LHCN-M2 (cell line): ENCODE data around the gene CFAP43. TPM values are rescaled to one million over a fixed set of nuclear protein-coding genes. Genes with fewer than 3 reads are reported as not detected.

Experiments used
- DNase-seq: peaks from one replicate; pipeline ENCODE4 v3.0.0-alpha.2; 2012; ENCODE audit warnings: low read depth
- total RNA-seq: library from RNA; depleted of rRNA; stranded (reverse); fragments of >200 nt; gene quantifications from 2 replicates; pipeline ENCODE4 v1.2.3, GENCODE V29; 2014; rRNA removed

CFAP43 gene
- total RNA-seq, 1 experiment from 2014 or later = 0.06 TPM

DNA sequence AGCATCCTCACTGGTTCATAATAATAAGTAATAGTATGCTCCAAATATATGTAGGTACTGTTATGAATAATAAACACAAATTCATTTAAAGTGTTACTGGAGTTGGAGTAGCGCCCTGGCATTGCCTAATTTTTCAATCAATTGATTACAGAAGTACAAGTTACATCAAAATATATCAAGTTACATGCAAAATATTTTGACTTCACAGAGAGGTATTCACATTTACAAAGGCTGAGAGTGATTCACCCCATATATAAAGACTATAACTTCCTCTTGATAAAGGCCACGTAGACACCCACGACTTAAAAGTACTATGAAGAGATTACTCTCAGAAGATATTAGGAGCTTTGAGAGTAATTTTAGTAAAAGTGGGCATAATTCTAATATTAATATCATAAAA, 132.9 kb downstream of the CFAP43 start:
- no peak for DNase-seq

DNA sequence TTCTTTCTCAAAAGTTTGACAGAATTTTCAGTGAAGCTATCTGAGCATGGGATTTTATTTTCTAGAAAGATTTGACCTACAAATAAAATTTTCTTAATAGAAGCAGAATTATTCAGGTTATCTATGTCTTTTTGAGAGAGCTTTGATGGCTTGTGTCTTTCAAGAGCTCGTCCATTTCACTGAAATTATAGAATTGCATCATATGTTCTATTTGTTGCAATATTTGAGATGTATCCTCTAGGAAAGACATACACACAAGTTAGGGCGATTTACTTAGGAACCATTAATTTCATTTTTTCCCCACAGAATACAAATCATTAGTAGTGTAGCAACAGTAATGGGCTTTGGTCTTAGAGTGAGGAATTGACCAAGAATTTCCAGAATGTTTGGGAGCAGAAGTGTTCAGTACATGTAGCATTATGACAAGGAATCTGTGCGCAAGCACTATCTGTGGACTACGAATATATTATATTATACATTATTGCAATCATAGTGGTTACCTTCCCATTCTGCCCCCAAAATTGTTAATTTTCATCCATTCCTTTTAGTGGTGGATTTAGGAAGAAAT, 133.7 kb downstream of the CFAP43 start:
- DNase-seq = no peak

DNA sequence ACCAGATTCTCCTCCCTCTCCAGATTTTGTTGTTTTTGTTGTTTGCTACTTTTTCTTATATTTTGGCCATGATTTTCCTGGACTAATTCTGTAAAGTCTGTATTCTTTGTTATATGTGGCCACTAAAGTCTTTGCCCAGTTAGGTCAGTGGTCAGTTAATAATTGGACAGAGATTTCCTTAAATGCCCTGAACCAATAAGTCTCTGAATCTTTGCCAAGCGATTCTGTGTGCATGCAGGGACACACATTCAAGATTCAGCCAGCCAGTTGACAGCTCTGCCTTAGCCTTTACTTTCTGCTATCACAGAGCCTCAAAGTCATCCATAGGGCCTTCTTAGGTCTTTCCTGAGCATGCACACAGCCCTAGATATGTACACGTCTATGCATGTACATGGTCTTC, 135.5 kb downstream of the CFAP43 start:
- no peak for DNase-seq

DNA sequence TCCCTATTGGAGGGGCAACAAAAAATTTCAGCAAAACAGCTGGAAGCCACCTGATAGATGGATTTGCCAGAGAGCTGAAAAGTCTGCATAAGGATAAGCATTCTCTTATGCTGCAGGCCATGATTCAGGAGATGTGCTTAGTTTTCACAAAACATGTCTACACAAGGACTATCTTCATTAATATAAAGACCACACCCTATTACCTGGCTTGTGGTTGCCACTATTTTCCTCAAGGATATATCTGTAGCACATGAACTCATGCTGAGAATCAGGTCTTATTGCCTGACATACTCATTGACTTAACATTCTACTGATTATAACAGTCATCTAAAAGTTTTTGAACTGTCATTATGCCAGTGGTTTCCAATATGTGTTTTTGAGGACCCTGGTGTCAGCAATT, 139.4 kb downstream of the CFAP43 start:
- no peak for DNase-seq

DNA sequence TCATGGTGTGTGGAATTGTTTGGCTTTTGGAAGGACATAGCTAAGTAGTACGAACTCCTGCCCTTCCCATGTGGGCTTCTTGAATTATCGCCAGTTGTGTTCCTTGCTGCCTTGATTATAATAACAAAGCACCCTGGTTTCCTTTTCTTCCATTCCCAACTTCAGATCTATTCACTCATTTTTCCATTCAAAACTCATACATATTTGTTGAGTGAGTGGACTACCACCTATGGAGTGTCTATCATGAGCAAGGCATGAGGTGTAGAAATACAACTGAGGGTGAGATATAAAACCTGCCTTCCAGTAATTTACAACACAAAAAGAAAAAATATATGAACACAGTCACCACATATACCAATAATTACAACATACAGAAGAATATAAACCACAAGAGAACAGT, 141.6 kb downstream of the CFAP43 start:
- DNase-seq = no peak

DNA sequence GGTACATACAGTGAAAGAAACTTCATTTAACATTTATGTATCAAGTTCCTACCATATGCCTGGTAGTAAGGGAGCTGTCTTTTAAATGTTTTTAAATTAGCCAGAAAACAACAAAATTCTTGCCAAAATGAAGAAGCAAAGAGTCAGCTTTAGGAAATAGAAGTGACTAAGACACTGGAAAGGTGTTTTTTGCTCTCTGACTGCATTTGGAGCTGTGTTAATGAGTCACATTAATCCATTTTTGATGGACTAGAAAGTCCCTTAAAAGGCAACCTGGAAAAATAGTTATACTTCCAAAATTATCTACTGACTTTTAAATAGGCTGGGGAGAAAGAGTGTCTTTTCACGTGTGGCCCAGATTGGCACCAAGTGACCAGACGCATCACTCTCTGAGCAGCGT, 142.5 kb downstream of the CFAP43 start:
- DNase-seq = no peak

DNA sequence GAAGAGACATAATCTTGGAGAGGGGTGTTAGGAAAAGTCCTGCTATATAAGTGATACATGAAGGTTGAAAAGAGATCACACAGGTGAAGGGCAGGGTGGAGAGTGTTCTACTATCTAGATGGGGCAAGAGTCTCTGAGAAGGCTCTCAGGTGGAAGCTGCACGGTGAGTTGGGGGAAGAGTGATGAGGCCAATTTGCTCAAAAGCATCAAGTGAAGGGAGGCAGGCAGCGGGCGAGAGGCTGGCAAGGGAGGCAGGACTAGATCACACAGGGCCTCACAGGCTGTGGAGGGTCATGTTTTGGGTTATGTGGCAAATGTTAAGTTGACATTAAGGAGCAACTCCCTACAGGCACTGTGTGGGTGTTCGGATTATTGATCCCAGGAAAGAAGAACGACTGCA, 143.9 kb downstream of the CFAP43 start:
- DNase-seq = no peak

DNA sequence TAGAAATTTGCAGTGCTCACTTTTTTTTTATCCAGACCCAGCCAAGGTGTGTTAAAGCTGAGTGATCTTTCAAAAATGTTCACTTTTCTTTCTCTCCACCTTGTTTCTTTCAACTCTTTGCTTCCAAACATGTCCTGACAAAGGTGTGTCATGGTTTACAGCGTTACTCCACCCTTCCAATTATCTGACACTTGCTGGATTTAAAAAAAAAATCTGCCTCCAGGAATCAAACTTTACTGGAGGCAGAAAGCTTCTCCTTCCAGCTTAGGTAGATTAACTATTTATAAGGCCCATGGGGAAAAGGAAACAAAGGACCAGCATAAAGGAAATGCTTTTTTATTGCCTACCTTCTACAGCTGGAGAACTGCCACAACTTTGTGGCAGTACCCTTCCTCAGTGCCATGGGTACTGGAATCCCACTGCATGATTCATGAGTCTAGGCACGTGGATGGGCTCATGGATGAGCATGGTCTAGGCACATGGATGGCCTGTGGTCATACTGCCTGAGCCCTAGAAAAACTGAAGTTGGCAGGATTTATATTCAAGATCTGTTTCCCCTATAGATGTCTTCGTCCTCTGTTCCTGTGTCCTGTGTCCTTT, 146.3 kb downstream of the CFAP43 start, which contains the start of gene COL17A1:
Gene COL17A1 (minus strand): TSS at position 80 of the 600 bp plus-strand sequence. CDS start 5,207 bp downstream, outside the sequence.
- DNase-seq = no peak

DNA sequence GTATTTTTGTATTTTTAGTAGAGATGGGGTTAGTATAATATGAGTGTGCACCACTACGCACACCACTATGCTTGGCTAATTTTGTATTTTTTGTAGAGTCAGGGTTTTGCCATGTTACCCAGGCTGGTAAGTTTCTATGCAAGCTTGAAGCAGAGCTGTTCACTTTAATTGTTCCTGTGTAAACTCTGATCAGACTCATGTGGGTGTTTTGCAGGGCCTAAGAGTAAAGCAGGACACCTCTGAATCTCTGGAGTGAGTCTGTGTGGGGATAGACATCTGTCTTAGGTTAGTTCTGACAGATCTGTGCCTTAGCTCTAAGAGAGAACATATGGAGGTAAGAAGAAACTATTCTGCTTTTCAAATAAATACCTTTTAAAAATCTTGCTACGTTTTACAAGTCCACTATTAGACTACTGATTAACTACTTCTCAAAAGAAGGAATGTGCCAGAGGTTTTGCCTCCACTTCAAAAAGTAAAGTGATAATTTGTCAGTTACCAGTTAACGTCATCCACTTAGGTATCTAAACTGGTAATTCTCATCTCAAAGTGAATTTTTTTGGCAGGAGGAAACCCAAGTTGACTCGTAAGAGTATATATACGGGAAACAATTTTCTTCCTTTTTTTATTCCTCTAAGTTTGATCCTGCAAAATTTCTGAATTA, 147.6 kb downstream of the CFAP43 start:
- DNase-seq = no peak

DNA sequence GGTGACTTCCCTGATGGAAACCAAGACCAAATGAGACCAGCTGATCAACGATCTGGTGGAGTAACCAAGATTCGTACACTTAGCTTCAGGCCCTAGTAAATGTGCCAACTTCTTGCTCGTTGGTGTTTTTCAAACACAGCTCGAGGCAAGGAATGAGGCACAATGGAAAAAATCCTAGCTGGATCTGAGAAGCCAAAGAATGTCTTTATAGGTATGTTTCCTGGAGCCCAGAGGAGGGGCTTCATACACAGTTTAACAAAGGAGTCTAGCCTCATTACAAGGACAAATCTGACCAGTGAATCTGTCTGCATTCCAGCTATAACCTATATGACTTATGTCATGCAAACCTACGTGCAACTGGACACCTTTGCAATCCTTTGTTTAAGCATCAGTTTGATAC, 150.2 kb downstream of the CFAP43 start:
- DNase-seq = no peak

DNA sequence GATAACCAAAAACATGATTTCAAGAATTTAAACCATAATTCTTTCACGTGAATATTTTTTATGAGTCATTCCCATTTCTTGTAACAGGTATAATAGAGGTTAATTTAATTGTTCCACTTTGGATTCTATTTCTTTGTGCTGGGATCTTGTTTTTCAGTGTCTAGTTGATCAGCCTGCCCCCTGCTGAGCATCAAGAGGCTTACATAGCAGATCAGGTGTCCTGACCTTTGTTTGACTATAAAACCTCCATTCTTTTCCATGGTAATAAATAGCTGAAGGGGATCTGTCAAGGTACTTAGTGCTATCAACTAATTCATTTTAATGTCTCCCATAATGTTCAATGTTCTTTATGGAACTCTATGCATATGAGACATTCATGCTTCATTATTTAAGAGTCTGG, 151.4 kb downstream of the CFAP43 start:
- peak; percentile 28 for DNase-seq

Other genes starting within 250 kb of the CFAP43 start
- gene COL17A1, start 146.5 kb downstream of the CFAP43 start, total RNA-seq = 0.26 TPM in 1 of 2 replicates, not detected in the other
- gene SFR1, start 110.2 kb downstream of the CFAP43 start, total RNA-seq = 13.1 and 14.9 TPM in 2 replicates
- 211 and 248 TPM in 2 replicates for gene GSTO1, start 22.5 kb upstream of the CFAP43 start, total RNA-seq
- gene GSTO2, start 36.8 kb upstream of the CFAP43 start, total RNA-seq = 0.38 and 0.46 TPM in 2 replicates
- gene ITPRIP, start 106.1 kb upstream of the CFAP43 start, total RNA-seq = 20.0 and 26.6 TPM in 2 replicates
- gene CFAP58, start 121.5 kb upstream of the CFAP43 start, total RNA-seq = 1.4 TPM in 2 replicates